Measurements from ENCODE around the gene PODXL2.

PODXL2 gene

GRCh38 chr3:127720161-127720823 lies 91.3 kb downstream of the PODXL2 start:
- TF ChIP-seq, protein P1, sequence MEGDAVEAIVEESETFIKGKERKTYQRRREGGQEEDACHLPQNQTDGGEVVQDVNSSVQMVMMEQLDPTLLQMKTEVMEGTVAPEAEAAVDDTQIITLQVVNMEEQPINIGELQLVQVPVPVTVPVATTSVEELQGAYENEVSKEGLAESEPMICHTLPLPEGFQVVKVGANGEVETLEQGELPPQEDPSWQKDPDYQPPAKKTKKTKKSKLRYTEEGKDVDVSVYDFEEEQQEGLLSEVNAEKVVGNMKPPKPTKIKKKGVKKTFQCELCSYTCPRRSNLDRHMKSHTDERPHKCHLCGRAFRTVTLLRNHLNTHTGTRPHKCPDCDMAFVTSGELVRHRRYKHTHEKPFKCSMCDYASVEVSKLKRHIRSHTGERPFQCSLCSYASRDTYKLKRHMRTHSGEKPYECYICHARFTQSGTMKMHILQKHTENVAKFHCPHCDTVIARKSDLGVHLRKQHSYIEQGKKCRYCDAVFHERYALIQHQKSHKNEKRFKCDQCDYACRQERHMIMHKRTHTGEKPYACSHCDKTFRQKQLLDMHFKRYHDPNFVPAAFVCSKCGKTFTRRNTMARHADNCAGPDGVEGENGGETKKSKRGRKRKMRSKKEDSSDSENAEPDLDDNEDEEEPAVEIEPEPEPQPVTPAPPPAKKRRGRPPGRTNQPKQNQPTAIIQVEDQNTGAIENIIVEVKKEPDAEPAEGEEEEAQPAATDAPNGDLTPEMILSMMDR (IDR thresholded peaks at IDR 0.05; ENCODE audit: control extremely low read depth, extremely low read depth, low read depth, missing control alignments) = no peak
- CTCF ChIA-PET = no interaction called here
- no peak for DNase-seq (ENCODE audit: extremely low spot score)
- POLR2A ChIA-PET = no interaction called here

- TF ChIP-seq, protein P1 (IDR thresholded peaks at IDR 0.05; ENCODE audit: control extremely low read depth, extremely low read depth, low read depth, missing control alignments) = no peak
- no peak for DNase-seq (ENCODE audit: extremely low spot score)
- CTCF ChIA-PET = no interaction called here
- POLR2A ChIA-PET = no interaction called here
These were observed 92.3 kb downstream of the PODXL2 start for GRCh38 chr3:127720985-127721935.

DNA sequence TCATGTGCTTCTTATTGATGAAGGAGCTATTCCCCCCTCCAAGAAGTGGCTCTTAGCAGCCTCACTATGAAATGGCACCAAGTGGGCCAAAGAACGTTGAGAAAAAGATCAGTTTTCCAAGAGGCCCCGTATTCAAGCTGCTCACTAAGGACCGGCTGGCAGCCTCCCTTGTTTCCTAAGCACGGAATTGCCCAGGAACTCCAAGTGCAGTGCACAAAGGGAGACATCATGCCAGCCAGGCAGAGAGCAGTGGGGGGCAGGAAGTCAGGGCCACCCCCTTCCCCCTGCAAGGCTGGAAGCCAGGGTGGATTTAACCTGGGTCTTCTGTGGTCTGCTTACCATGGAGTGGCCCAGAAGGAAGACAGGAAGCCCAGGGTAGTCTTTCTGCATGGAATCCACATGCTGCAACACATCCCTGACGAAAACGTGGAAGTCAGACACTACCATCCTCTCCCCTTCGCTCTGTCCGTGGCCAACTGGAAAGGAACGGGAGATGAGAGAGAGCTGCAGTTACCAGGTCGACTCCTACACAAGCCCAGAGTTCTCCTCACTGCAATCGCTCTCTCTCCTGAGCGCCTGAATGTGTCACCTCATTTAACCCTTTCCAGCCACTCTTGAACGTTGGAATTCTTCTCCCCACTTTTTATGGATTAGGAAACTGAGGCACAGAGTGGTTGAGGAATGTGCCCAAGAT lies 93.3 kb downstream of the PODXL2 start:
- TF ChIP-seq, protein P1 (IDR thresholded peaks at IDR 0.05; ENCODE audit: control extremely low read depth, extremely low read depth, low read depth, missing control alignments) = no peak
- no peak for DNase-seq (ENCODE audit: extremely low spot score)
- ChIA-PET CTCF (interaction anchor here (0.7 kb wide), 1 partner anchor 57 kb away, joined by 3 read pairs; no protein-coding TSS in a partner anchor), POLR2A (no interaction called here)

Measured in GM10248 (cell line).